Activated CD8-positive, alpha-beta T cell treated with anti-CD3 and anti-CD28 coated beads for 36 hours (primary cell): ENCODE results near the gene COL18A1. TPM values are rescaled to one million over a fixed set of nuclear protein-coding genes. Genes with fewer than 3 reads are reported as not detected.

Source experiments
- ATAC-seq: fragments of 200-7000 bp; cut with Tn5 transposase; one replicate; pipeline ENCODE4 v1.10.0; 2021; ENCODE audit warnings: mild to moderate bottlenecking, moderate library complexity
- CTCF ChIA-PET: fragments of 350-600 bp; sonication (Branson Sonifier 250); formaldehyde crosslinking; loops from one replicate; lab custom pipeline; 2021; ENCODE audit warnings: antibody characterized with exemption; lab: Charles Lee
- POLR2A ChIA-PET: fragments of 350-600 bp; sonication (Branson Sonifier 250); formaldehyde crosslinking; loops from one replicate; lab custom pipeline; 2021; ENCODE audit warnings: antibody characterized with exemption; lab: Charles Lee
- DNase-seq: peaks from one replicate; pipeline ENCODE4 v3.0.0-alpha.2; 2020
- H3K27ac Mint-ChIP-seq: one replicate; pipeline ENCODE4 v1.8.0; 2021; ENCODE audit warnings: mild to moderate bottlenecking, mixed read lengths
- H3K27me3 Mint-ChIP-seq: one replicate; pipeline ENCODE4 v1.8.0; 2021; ENCODE audit warnings: mixed read lengths
- H3K36me3 Mint-ChIP-seq: one replicate; pipeline ENCODE4 v1.8.0; 2021; ENCODE audit warnings: low read depth, mixed read lengths
- H3K4me1 Mint-ChIP-seq: one replicate; pipeline ENCODE4 v1.8.0; 2021; ENCODE audit warnings: low read depth, mixed read lengths
- H3K4me3 Mint-ChIP-seq: one replicate; pipeline ENCODE4 v1.8.0; 2021; ENCODE audit warnings: mild to moderate bottlenecking, moderate library complexity, mixed read lengths
- H3K9me3 Mint-ChIP-seq: one replicate; pipeline ENCODE4 v1.8.0; 2021; ENCODE audit warnings: mixed read lengths
- CTCF ChIP-seq: fragments of 200-600 bp; IDR thresholded peaks from one replicate; pipeline ENCODE4 v1.8.0; 2022; ENCODE audit warnings: antibody characterized with exemption, mild to moderate bottlenecking
- intact Hi-C: fragments of 100-400 bp; cut with micrococcal nuclease; formaldehyde crosslinking; loops from one replicate; pipeline ENCODE4 v1.10.0; 2022
- total RNA-seq, 2 experiments: library from RNA; stranded (reverse); gene quantifications; one replicate each; pipeline ENCODE4 v1.2.3, GENCODE V29; 2021

COL18A1 gene
- total RNA-seq, 2 experiments from 2014 or later = 9.4 to 9.7 TPM

- H3K27me3 Mint-ChIP-seq = no peaks in the 10 kb centered on the region
- intact Hi-C loops = no loop called here
- H3K27ac Mint-ChIP-seq = no peak overlapping the region
- H3K36me3 Mint-ChIP-seq = no peaks in the 10 kb centered on the region
- TF ChIP-seq CTCF = no peak
- DNase-seq = no peak
- H3K4me3 Mint-ChIP-seq = no peak overlapping the region
- POLR2A ChIA-PET = interaction anchor here (0.9 kb wide), 1 partner anchor 57 kb away, joined by 3 read pairs; no protein-coding TSS in a partner anchor
- H3K9me3 Mint-ChIP-seq = peaks cover 5% of the 10 kb centered on the region
- no peak for ATAC-seq
- H3K4me1 Mint-ChIP-seq = no peaks in the 10 kb centered on the region
- CTCF ChIA-PET = no interaction called here
Observed at GRCh38 chr21:45459171-45460010, 54.4 kb downstream of the COL18A1 start.

DNA sequence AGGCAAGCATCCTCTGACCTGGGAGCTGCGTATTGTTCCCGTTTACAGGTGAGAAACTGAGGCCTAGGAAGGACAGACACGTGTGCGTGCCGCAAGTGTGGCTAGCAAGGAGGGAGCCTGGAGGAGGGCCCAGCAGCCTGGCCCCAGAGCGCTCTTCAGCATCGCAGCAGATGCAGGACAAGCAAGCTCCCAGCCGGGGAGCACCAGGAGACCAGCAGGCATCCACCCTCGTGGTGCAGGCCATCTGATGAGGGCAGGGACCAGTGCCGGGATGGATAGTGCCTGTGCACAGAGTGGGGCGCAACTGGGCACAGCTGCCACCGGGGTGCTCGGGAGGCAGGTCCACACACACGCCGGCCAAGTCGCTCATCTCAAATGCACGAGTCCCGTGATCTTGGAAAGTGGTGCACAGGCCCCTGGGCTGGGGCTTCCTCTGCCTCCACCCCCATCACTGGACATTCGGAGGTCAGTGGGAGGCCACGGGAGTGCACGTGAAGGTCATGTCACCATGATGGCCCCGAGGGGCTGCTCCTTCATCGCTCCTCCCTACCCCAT is 55.1 kb downstream of the COL18A1 start:
- intact Hi-C loops = no loop called here
- Mint-ChIP-seq H3K27ac (no peak overlapping the region), H3K27me3 (no peaks in the 10 kb centered on the region), H3K4me3 (no peak overlapping the region), H3K4me1 (no peaks in the 10 kb centered on the region), H3K9me3 (peaks cover 5% of the 10 kb centered on the region), H3K36me3 (no peaks in the 10 kb centered on the region)
- no peak for DNase-seq
- ATAC-seq = no peak
- TF ChIP-seq CTCF = no peak
- CTCF ChIA-PET = no interaction called here
- POLR2A ChIA-PET = interaction anchor here (0.9 kb wide), 1 partner anchor 57 kb away, joined by 3 read pairs; no protein-coding TSS in a partner anchor

- Mint-ChIP-seq H3K9me3 (peaks cover 5% of the 10 kb centered on the region), H3K4me3 (no peak overlapping the region), H3K36me3 (no peaks in the 10 kb centered on the region), H3K4me1 (no peaks in the 10 kb centered on the region), H3K27ac (no peak overlapping the region), H3K27me3 (no peaks in the 10 kb centered on the region)
- CTCF ChIA-PET = no interaction called here
- POLR2A ChIA-PET = interaction anchor here (0.9 to 1.3 kb wide), 2 partner anchors 56 to 59 kb away, joined by 3 to 4 read pairs; no protein-coding TSS in a partner anchor
- ATAC-seq (no peak), DNase-seq (no peak)
- intact Hi-C loops = no loop called here
- TF ChIP-seq CTCF = no peak
Observed at GRCh38 chr21:45460611-45461368, 55.8 kb downstream of the COL18A1 start.

DNA sequence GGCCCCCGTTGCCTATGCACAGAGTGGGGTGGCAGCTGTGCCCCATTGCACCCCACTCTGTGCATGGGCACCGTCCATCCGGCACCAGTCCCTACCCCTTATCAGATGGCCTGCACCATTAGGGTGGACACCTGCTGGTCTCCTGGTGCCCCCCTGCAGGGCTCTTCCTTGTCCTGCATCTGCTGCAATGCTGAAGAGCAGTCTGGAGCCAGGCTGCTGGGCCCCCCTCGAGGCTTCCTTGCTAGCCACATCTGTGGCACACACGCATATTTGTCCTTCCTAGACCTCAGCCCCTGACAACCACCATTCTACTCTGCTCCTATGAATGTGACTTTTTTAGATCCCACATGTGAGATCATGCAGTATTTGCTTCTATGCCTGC is 56.4 kb downstream of the COL18A1 start:
- DNase-seq (no peak), ATAC-seq (no peak)
- POLR2A ChIA-PET = interaction anchor here (1.0 to 1.3 kb wide), 2 partner anchors 23 to 60 kb away, joined by 3 to 4 read pairs; no protein-coding TSS in a partner anchor
- intact Hi-C loops = no loop called here
- TF ChIP-seq CTCF = no peak
- no peaks in the 10 kb centered on the region for H3K36me3 Mint-ChIP-seq
- peaks cover 5% of the 10 kb centered on the region for H3K9me3 Mint-ChIP-seq
- H3K27ac Mint-ChIP-seq = no peak overlapping the region
- H3K4me1 Mint-ChIP-seq = no peaks in the 10 kb centered on the region
- H3K4me3 Mint-ChIP-seq = no peak overlapping the region
- no peaks in the 10 kb centered on the region for H3K27me3 Mint-ChIP-seq
- CTCF ChIA-PET = no interaction called here
